HFFc6 (cell line): ENCODE measurements around the gene TBC1D32. TPM values are rescaled to one million over a fixed set of nuclear protein-coding genes. Genes with fewer than 3 reads are reported as not detected.
"Not testable (repeated sequence)": the region's sequence is repeated elsewhere in the genome, so short reads cannot be mapped to it uniquely, and the experiment has no call there.

ENCODE experiments used
- DNase-seq: peaks from one replicate; pipeline ENCODE4 v3.0.0-alpha.2; 2018
- H3K27ac Mint-ChIP-seq: 2 replicates; pipeline ENCODE4 v1.8.0; 2020; ENCODE audit warnings: mild to moderate bottlenecking, mixed read lengths
- H3K27me3 Mint-ChIP-seq: 2 replicates; pipeline ENCODE4 v1.8.0; 2021; ENCODE audit warnings: mild to moderate bottlenecking, moderate library complexity, mixed read lengths; ENCODE audit not compliant: insufficient read depth
- H3K36me3 Mint-ChIP-seq: 2 replicates; pipeline ENCODE4 v1.8.0; 2021; ENCODE audit warnings: low read depth, mixed read lengths
- H3K4me1 Mint-ChIP-seq: 2 replicates; pipeline ENCODE4 v1.8.0; 2020; ENCODE audit warnings: low read depth, mixed read lengths
- H3K4me3 Mint-ChIP-seq: 2 replicates; pipeline ENCODE4 v1.8.0; 2020; ENCODE audit warnings: mild to moderate bottlenecking, moderate library complexity, mixed read lengths
- H3K9me3 Mint-ChIP-seq: 2 replicates; pipeline ENCODE4 v1.8.0; 2020; ENCODE audit warnings: mild to moderate bottlenecking, mixed read lengths
- CTCF ChIP-seq: fragments of 200-600 bp; sonication (generic); IDR thresholded peaks from 2 replicates; pipeline ENCODE4 v1.5.0; 2021; ENCODE audit warnings: antibody characterized with exemption, mild to moderate bottlenecking
- total RNA-seq, 6 experiments: library from RNA; stranded (reverse); fragmentation: NEBNext Ultra II Directional; extraction: Animal tissue kit (Norgen Biotek cat#: 25700); gene quantifications; 2 replicates in 1 of 6; 3 replicates in 5 of 6; pipeline ENCODE4 v1.2.3, GENCODE V29; 2021

The TBC1D32 gene
- total RNA-seq, 6 experiments from 2014 or later = 3.9 to 6.1 (median 4.6) TPM

- TF ChIP-seq CTCF = no peak
- Mint-ChIP-seq H3K27me3 (no peaks in the 10 kb centered on the region), H3K9me3 (peaks cover 11% of the 10 kb centered on the region), H3K4me3 (no peak overlapping the region), H3K4me1 (no peaks in the 10 kb centered on the region), H3K27ac (no peak overlapping the region), H3K36me3 (peaks cover 6% of the 10 kb centered on the region; the same call in 1 of the 2 replicates)
- DNase-seq = no peak
Measured at GRCh38 chr6:121067381-121067780, 266.9 kb downstream of the TBC1D32 start.

GRCh38 chr6:121064345-121064744 lies 269.9 kb downstream of the TBC1D32 start:
- Mint-ChIP-seq H3K4me1 (no peaks in the 10 kb centered on the region), H3K27ac (no peak overlapping the region), H3K9me3 (peaks cover 11% of the 10 kb centered on the region), H3K36me3 (peaks cover 6% of the 10 kb centered on the region; the same call in 1 of the 2 replicates), H3K4me3 (no peak overlapping the region), H3K27me3 (no peaks in the 10 kb centered on the region)
- no peak for DNase-seq
- no peak for TF ChIP-seq CTCF

GRCh38 chr6:121055572-121056163 lies 278.6 kb downstream of the TBC1D32 start:
- Mint-ChIP-seq H3K36me3 (no peaks in the 10 kb centered on the region), H3K27me3 (no peaks in the 10 kb centered on the region), H3K9me3 (no peaks in the 10 kb centered on the region), H3K27ac (no peak overlapping the region), H3K4me3 (no peak overlapping the region), H3K4me1 (no peaks in the 10 kb centered on the region)
- peak; percentile 89 for TF ChIP-seq CTCF
- peak; percentile 57 for DNase-seq

GRCh38 chr6:121048593-121048992 lies 285.7 kb downstream of the TBC1D32 start:
- H3K36me3 Mint-ChIP-seq, H3K9me3 Mint-ChIP-seq, H3K27me3 Mint-ChIP-seq, H3K4me1 Mint-ChIP-seq, DNase-seq, H3K27ac Mint-ChIP-seq, H3K4me3 Mint-ChIP-seq: not testable (repeated sequence)

GRCh38 chr6:121044905-121045304 lies 289.4 kb downstream of the TBC1D32 start:
- not testable (repeated sequence) for H3K4me3 Mint-ChIP-seq, H3K9me3 Mint-ChIP-seq, H3K4me1 Mint-ChIP-seq, H3K27ac Mint-ChIP-seq, H3K27me3 Mint-ChIP-seq, H3K36me3 Mint-ChIP-seq, DNase-seq

- not testable (repeated sequence) for H3K27me3 Mint-ChIP-seq, H3K4me1 Mint-ChIP-seq, DNase-seq, H3K36me3 Mint-ChIP-seq, H3K27ac Mint-ChIP-seq, H3K9me3 Mint-ChIP-seq, H3K4me3 Mint-ChIP-seq
Measured at GRCh38 chr6:121043706-121044105, 290.6 kb downstream of the TBC1D32 start.

- H3K9me3 Mint-ChIP-seq, DNase-seq, H3K27ac Mint-ChIP-seq, H3K27me3 Mint-ChIP-seq, H3K36me3 Mint-ChIP-seq, H3K4me3 Mint-ChIP-seq, H3K4me1 Mint-ChIP-seq: not testable (repeated sequence)
Measured at GRCh38 chr6:121043211-121043610, 291.1 kb downstream of the TBC1D32 start.

- H3K27me3 Mint-ChIP-seq = no peaks in the 10 kb centered on the region
- H3K27ac Mint-ChIP-seq = no peak overlapping the region
- H3K4me1 Mint-ChIP-seq = no peaks in the 10 kb centered on the region
- no peak for DNase-seq
- peaks cover 8% of the 10 kb centered on the region for H3K9me3 Mint-ChIP-seq
- TF ChIP-seq CTCF = no peak
- H3K36me3 Mint-ChIP-seq = no peaks in the 10 kb centered on the region
- no peak overlapping the region for H3K4me3 Mint-ChIP-seq
Measured at GRCh38 chr6:121042766-121043165, 291.5 kb downstream of the TBC1D32 start.
